NCI-H446 treated with DMSO at 0.1 percent for 48 hours (cell line): ENCODE measurements around the gene GGT6.

ENCODE experiments used
- DNase-seq: peaks from one replicate; lab custom pipeline; 2025; lab: John Stamatoyannopoulos, UW

Gene GGT6

GRCh38 chr17:4551141-4551540 is 9.2 kb downstream of the GGT6 start:
- no peak for DNase-seq

- DNase-seq = no peak
These were observed 9.8 kb downstream of the GGT6 start for GRCh38 chr17:4550534-4551039.

- DNase-seq = no peak
These were observed 10.4 kb downstream of the GGT6 start for GRCh38 chr17:4549781-4550533.

GRCh38 chr17:4548721-4549531 is 11.5 kb downstream of the GGT6 start:
- no peak for DNase-seq

GRCh38 chr17:4548061-4548461 is 12.3 kb downstream of the GGT6 start:
- no peak for DNase-seq

DNA sequence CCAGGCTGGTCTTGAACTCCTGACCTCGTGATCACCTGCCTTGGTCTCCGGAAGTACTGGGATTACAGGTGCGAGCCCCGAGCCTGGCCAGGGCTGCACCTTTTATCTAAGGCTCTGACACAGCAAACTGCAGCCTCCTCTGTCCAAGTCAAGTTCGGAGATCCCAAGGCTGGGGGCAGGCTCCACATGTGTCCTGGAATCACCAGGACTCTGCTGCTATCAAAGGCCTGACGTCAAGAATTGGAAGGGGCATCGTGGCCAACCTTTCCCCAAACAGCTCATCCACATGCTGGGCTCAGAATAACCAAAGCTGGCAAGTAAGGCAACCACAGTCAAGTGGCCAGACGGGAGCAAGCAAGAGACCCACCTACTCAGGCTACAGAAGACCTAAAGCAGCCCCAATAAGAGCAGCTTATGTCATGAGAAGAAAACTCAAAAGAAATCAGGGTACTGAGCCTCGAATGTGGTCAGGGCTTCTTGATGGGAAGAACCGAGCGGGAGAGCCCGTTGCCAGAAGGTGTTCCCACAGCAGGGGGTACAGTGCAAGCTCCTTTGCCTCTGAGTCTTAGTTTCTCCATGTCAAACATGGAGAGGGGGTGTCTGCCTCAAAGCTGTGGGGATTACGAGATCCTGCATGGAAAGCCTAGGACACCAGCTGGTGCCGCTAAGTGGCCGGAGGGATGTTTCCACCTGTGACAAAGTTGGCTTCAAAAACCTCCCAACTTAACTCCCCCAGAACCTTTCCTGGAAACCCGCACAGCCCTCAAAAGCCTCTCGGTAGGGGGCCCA is 13.1 kb downstream of the GGT6 start:
- DNase-seq = no peak

DNA sequence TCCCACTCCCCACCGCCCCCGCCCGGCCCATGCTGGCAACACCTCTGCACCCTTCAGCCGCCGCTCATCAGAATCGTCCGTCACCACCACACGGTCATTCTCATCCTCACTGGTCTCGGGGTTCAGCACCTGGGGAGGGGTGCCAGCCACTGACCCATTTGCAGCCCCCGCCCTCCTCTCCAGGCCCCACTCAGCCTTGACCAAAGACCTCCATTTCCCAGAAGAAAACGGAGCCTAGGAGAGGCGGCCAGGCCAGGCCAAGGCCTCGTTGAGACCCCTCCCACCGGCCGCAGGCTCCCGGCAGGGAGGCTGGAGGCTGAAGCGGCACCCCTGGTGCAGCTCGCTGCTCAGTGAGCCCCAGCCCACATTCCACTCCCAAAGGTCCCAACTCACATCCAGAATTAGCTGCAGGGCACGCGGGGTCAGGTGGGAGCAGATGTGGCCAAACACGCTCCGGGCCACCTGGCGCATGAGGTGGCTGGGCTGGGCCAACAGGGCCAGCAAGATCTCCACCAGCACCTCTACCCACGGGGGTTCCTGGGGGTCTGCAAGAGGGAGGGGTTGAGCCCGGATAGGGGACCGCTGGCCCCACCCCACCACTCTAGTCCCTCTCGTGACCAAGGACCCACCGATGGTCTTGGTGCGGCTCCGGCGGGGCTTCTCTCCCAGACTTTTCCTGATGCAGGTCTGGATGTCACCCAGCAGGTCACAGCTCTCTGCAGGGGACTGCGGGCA is 15.0 kb downstream of the GGT6 start:
- DNase-seq = no peak

GRCh38 chr17:4544951-4545216 is 15.5 kb downstream of the GGT6 start:
- no peak for DNase-seq

DNA sequence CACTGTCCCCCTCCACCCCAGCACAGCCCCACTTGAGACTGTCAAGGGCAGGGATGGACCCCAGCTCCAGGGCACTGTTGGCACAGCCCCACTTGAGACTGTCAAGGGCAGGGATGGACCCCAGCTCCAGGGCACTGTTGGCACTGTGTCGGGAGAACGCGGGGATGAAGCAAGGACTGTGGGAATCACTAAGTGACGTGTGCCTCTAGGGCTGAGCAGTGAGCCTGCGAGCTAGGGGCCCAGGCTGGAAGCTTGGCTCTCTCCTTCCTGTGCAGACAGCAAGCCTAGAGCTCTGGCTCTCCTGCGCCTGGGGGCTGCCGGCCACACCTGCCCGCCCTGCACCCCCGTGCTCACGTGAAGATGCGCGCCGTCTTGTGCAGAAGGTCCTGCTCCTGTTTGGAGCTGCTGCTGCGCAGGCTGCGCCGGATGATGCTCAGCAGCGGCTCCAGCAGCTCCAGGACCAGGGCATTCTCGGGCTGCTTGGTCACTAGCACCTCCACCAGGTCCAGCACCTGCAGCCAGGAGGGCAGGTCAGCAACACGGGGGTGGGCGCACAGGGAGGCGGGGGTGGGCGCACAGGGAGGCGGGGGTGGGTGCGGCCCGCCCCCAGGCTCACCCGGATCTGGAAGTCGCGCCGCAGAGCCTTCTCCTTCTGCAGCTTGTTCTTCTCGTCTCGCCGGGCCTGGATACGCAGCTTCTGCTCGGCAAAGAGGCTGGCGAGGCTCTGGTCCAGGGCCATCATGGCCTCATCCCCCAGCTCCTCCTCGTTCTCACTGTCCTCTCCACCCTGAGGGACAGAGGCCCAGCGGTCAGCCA is 16.0 kb downstream of the GGT6 start:
- no peak for DNase-seq

DNA sequence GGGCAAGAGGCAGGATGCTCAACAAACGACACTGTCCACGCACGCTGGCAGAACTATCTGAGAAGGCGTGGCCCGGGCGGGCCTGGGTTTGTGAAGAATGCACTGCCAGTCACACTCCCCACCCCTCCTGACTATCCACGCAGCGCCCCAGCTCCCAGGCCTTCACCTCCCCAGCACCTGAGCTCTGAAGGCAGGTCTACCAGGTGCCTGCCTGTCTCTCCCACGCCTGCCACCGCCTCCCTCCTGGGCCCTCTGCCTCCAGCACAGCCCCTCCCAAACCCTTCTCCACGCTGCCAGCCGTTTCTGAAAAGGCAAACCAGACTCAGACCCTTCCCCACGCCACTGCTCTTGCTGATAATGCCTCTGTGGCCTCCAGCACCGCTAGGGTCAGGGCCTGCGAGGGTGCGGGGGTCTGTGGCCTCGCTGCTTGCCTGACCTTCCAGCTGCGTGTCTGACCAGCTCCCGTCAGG is 16.8 kb downstream of the GGT6 start:
- no peak for DNase-seq

- no peak for DNase-seq
These were observed 17.6 kb downstream of the GGT6 start for GRCh38 chr17:4542726-4543191.

DNA sequence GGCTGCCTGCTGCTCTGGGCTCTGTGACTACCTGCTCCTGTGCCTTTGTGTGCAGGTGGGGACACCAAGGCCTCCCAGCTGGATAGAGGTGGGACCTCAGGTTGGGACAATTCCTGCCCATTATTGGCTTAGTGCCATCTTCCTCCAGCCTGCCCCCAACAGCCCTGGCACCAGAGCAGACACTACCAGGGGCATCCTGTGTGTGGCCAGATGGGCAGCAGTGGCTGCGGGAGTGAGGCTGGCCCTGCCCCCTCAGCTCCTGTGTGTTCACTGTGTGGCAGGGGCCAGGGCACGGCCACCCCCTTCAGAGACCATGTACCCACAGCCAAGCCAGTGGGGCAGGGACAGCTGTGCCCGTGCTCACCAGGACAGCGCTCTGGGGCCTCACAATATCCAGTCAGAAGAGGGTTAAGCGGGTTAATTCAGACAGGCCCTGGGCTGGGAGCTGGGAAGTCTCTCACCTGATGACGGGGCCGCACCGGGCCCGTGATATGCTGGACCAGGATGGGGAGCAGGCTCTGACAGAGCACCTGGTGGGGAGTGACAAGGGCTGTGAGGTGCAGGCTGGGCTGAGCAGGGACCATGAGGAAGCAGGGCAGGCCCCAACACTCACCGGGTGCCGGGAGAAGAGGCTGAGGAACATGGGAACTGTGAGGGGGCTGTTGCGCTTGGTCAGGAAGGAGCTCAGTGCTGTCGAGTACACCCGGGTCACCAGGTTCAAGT is 18.2 kb downstream of the GGT6 start:
- DNase-seq = no peak

- no peak for DNase-seq
These were observed 18.9 kb downstream of the GGT6 start for GRCh38 chr17:4541328-4542002.

- DNase-seq = no peak
These were observed 19.6 kb downstream of the GGT6 start for GRCh38 chr17:4540687-4541327.

GRCh38 chr17:4540224-4540651 is 20.1 kb downstream of the GGT6 start:
- DNase-seq = no peak

GRCh38 chr17:4539576-4540223 is 20.7 kb downstream of the GGT6 start:
- DNase-seq = no peak

DNA sequence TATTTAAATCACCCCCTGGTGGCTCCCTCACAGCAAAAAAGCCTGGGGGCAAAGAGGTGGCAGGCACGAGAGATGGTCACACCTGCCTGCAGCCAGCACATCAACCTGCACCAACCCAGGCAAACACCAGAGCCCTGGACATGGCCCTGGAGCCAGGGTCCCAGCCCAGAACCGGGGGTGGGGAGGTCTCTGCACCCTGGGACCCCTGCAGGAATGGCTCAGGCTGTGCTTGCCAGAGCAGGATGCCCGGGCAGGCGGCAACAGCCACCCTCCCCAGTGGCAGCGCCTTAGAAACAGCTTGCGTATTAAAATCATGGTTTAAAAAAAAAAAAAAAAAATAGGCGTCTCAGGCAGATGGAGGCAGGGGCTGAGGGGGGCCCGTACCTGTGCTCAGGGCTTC is 21.4 kb downstream of the GGT6 start:
- no peak for DNase-seq

GRCh38 chr17:4538236-4539002 is 22.0 kb downstream of the GGT6 start:
- DNase-seq = no peak
